ENCODE data around the gene NRN1L.
A peak's percentile ranks its signal among the peaks of the same experiment; 100 is the strongest.
"Not testable (repeated sequence)": the region's sequence is repeated elsewhere in the genome, so short reads cannot be mapped to it uniquely, and the experiment has no call there.

NRN1L gene

DNA sequence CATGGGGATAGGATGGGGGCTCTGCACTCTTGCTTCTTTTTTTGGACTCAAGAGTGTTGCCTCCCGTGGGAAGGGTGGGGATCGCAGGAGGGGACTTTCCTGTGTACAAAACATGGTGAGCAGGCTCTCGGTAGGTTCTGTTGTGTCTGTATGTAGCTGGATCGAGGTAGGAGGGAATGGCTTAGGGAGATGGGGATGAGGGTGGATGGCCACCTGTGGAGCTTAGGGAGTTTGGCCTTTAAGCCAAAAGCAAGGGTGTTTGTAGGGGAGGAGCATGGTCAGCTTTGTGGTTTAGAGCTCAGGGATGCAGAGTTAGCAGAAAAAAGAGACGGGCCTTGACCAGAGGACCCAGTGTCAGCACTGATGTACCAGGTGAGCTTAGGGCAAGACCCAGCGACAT, 22.8 kb upstream of the NRN1L start:
- no peak for DNase-seq

GRCh38 chr16:67862623-67863583, 21.8 kb upstream of the NRN1L start:
- no peak for DNase-seq

DNA sequence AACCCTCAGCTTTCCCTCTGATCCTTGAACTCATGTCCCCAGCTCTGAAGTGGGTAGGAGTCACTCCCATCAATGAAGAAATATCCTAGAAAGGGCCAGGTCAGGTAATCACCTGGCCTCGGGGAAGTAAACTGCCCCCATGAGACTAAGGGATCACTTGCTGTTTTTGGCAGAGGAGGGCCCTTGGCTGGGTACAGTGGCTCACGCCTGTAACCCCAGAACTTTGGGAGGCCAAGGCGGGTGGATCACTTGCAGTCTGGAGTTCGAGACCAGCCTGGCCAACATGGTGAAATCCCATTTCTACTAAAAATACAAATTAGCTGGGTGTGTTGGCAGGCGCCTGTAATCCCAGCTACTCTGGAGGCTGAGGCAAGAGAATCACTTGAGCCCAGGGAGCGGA, 20.6 kb upstream of the NRN1L start:
- not testable (repeated sequence) for DNase-seq

GRCh38 chr16:67864594-67864993, 20.1 kb upstream of the NRN1L start:
- DNase-seq, result no peak

DNA sequence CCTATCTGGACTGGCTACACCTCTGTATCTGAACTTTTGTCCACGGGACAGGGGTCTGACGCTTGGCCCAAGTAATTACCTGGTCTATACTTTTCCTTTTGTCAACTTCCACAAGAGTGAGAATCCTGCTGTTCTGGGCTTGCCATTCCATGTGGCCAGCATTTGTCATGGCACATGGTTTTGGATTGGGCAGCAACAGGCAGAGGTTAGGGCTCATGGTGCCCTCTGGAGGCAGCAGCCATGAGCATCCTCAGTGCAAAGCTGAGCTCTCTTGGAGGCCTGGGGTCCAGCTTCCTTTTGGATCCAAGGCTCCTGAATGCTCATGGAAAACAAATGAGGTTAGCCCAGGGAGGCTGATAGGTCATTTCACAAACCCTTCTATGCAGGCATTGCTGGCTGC, 19.4 kb upstream of the NRN1L start:
- no peak for DNase-seq

DNA sequence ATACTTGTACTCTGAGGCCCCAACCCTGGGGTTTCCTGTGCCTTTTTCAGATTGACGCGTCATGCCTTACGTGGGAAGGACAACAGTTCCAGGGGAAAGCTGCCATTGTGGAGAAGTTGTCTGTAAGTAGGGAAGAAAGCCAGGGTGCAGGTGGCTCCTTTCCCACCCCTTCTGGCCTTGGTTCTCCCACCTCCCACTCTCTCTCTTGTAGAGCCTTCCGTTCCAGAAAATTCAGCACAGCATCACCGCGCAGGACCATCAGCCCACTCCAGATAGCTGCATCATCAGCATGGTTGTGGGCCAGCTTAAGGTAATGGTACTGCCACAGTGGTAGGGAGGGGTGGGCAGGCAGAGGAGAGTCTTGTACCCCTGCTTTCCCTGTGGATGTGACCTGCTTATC, 16.4 kb upstream of the NRN1L start:
- no peak for DNase-seq

DNA sequence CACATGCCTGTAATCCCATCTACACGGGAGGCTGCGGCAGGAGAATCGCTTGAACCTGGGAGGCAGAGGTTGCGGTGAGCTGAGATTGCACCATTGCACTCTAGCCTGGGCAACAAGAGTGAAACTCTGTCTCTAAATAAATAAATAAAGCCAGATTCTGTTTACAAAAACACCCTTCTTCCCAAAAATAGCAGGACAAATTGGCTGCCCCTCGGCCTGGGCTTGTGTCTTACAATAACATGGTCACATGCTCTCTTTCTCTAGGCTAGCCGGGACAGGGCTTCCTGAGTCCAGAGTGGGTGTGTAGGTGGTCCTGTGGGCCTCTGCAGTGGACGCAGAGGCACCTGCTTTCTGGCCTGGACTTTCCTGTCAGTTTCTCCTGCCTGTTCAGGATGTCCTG, 15.0 kb upstream of the NRN1L start:
- DNase-seq, result no peak

GRCh38 chr16:67871256-67871655, 13.4 kb upstream of the NRN1L start:
- no peak for DNase-seq

GRCh38 chr16:67872131-67872630, 12.5 kb upstream of the NRN1L start:
- DNase-seq, result no peak

GRCh38 chr16:67872631-67873434, 11.9 kb upstream of the NRN1L start, which contains the start of gene EDC4:
EDC4 (plus strand) TSS chr16:67873052; CDS start chr16:67873262, 210 bp downstream.
- peak; percentile 55 for DNase-seq

DNA sequence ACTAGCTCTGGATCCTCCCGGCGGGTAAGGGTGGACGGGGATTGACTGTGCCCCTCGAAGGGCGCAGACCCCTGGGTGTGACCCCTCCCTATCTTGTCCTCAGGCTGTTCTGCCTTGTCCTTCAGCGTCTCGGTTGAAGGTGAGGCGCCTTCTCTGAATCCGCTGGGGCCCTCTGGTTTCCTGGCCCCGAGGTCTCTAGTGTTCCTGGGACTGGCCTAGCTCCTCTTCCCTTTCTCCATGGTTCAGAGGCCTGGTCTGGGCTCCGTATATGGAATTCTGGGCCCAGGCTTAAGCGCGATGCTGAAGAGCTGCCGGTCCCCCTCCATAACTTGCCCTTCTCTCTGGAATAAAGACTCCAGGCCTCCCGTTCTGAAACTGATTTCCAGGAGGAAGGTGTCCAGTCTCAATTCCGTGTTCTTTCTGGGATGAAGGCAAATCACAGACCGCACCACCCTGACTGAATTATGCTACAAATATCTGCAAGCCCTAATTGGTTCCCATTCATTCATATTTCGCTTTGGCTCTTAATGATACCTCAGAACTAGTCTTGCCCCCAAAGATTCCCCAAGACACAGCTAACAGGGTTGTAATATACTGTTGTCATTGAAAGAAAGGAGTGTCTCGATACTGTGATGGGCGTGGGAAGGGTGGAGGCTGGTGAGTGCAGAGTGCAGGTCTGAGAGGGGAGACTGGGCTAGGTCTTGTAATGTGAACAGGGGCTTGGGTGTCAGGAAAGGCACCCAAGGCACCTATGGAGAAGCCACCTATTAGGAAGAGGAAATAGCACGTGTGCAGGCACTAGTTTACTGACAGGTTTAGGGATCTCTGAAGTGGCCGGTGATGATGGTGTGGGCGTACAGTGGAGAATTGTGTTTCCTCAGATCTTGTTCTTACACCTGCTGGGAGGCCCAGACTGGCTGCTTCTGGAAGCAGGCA, 11.0 kb upstream of the NRN1L start:
- DNase-seq, result no peak

DNA sequence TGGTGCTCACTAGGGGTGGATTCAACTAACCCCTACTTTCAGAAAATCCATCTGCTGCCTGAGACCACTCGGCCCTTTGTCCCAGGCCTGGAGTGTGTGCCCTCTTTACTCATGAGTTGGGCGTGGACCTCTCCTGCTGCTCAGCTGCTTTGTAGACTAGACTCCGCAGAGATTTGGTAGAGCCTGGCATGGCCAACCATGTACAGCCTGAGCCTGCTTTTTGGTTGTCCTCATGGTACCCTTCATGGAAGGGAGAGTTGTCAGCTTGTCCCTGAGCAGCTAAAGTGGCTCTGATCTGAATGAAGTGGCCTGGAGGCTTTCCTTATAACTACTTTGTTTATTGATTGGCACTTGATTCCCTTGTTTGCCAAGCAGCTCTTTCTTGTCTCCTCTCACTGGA, 10.3 kb upstream of the NRN1L start:
- no peak for DNase-seq

GRCh38 chr16:67877064-67877463, 7.6 kb upstream of the NRN1L start:
- no peak for DNase-seq

DNA sequence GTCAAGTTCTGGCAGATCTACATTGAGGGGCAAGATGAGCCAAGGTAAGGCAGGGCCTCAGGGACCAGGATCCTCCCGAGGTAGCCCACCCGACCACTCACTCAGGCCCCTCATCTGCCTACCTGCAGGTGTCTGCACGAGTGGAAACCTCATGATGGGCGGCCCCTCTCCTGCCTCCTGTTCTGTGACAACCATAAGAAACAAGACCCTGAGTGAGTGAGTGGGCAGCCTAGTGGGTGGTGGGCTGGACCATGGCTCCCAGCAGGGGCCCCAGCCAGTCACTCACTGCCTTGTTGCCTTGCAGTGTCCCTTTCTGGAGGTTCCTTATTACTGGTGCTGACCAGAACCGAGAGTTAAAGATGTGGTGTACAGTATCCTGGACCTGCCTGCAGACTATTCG, 6.5 kb upstream of the NRN1L start:
- DNase-seq, result no peak

GRCh38 chr16:67878846-67879245, 5.8 kb upstream of the NRN1L start:
- DNase-seq, result no peak

DNA sequence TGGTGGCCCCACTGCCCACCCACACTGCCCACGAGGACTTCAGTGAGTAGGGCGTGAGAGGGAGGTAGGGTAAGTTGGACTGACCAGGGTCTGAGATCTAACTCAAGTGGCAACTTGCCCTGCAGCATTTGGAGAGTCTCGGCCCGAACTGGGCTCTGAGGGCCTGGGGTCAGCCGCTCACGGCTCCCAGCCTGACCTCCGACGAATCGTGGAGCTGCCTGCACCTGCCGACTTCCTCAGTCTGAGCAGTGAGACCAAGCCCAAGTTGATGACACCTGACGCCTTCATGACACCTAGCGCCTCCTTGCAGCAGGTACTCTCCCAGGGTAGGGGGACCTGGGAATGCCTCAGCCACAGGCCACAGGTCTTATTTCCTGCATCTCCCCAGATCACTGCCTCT, 5.2 kb upstream of the NRN1L start:
- no peak for DNase-seq

GRCh38 chr16:67879936-67880335, 4.7 kb upstream of the NRN1L start:
- DNase-seq, result no peak

- DNase-seq, result no peak
Observed at GRCh38 chr16:67880584-67880983, 4.1 kb upstream of the NRN1L start.

GRCh38 chr16:67881621-67882161, 3.0 kb upstream of the NRN1L start:
- DNase-seq, result no peak

GRCh38 chr16:67882374-67883145, 2.1 kb upstream of the NRN1L start:
- DNase-seq, result no peak

GRCh38 chr16:67883146-67883871, 1.4 kb upstream of the NRN1L start:
- no peak for DNase-seq

Measured in NCI-H2227 treated with DMSO at 0.1 percent for 48 hours (cell line).